GM13977 (cell line): ENCODE results near the gene NOSIP.

Experiments
- DNase-seq: peaks from one replicate; pipeline ENCODE4 v3.0.0; 2012; ENCODE audit warnings: low spot score
- CTCF ChIP-seq: IDR thresholded peaks from 2 replicates; pipeline ENCODE4 v1.5.1; 2012; ENCODE audit warnings: mild to moderate bottlenecking, control low read depth; ENCODE audit not compliant: insufficient read depth; ENCODE audit errors: extremely low read depth, missing control alignments
- in situ Hi-C: fragments of 300-500 bp; cut with MboI; formaldehyde crosslinking; loops from one replicate; pipeline ENCODE4 v1.12.0; 2022; ENCODE audit warnings: low sequenced_read_pairs, low pct_unique_long_range_greater_than_20kb, mixed read lengths, inconsistent platforms; ENCODE audit not compliant: unreplicated experiment

NOSIP gene

GRCh38 chr19:49583239-49583638, 2.9 kb upstream of the NOSIP start:
- in situ Hi-C loops: no loop called here
- TF ChIP-seq CTCF: no peak
- no peak for DNase-seq

- in situ Hi-C loops: no loop called here
- DNase-seq: no peak
These were observed 702 bp upstream of the NOSIP start, which contains the start of gene PRRG2 for GRCh38 chr19:49581007-49581508. Gene PRRG2 (plus strand): TSS chr19:49581316. CDS start chr19:49583220, 1,904 bp downstream.

GRCh38 chr19:49579947-49580263, 451 bp downstream of the NOSIP start:
- no peak for TF ChIP-seq CTCF
- DNase-seq: no peak
- in situ Hi-C loops: no loop called here

More at GRCh38 chr19:49581007-49581508, 702 bp upstream of the NOSIP start, which contains the start of gene PRRG2:
- no peak for TF ChIP-seq CTCF

GRCh38 chr19:49579193-49579592, 1.2 kb downstream of the NOSIP start:
- no peak for DNase-seq
- in situ Hi-C loops: no loop called here
- TF ChIP-seq CTCF: no peak

GRCh38 chr19:49574206-49574755, 6.1 kb downstream of the NOSIP start:
- in situ Hi-C loops: no loop called here
- no peak for DNase-seq
- TF ChIP-seq CTCF: no peak

GRCh38 chr19:49573425-49573824, 6.9 kb downstream of the NOSIP start:
- no peak for DNase-seq
- in situ Hi-C loops: no loop called here
- no peak for TF ChIP-seq CTCF

- no peak for DNase-seq
- in situ Hi-C loops: no loop called here
- TF ChIP-seq CTCF: no peak
These were observed 7.3 kb downstream of the NOSIP start for GRCh38 chr19:49573009-49573408.
